GM21390 (cell line): Measurements from ENCODE around the gene AKR7A2.
"Not testable (repeated sequence)": the region's sequence is repeated elsewhere in the genome, so short reads cannot be mapped to it uniquely, and the experiment has no call there.

Source experiments
- ATAC-seq: cut with Tn5 transposase; IDR thresholded peaks from one replicate; pipeline ENCODE4 v1.9.1; 2021; ENCODE audit not compliant: unreplicated experiment

The AKR7A2 gene

DNA sequence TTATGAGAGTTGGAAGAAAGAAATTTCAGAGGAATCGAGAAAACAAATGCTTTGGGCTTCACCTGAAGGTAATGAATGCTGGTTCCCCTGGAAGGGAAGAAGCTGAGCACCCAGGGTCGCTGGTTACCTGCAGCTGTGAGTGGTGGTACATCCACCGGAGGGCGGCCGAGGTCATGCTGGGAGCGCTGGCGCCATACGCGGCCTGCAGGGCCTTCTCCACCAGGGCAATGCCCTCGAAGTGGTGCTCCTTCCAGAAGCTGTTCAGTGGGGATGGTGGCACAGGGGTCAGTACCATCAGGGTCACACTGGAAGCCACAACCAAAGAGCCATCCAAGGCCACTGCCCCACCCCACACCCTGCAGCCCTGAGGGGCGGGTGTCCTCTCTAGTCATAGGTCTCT is 43.5 kb downstream of the AKR7A2 start:
- ATAC-seq: no peak

DNA sequence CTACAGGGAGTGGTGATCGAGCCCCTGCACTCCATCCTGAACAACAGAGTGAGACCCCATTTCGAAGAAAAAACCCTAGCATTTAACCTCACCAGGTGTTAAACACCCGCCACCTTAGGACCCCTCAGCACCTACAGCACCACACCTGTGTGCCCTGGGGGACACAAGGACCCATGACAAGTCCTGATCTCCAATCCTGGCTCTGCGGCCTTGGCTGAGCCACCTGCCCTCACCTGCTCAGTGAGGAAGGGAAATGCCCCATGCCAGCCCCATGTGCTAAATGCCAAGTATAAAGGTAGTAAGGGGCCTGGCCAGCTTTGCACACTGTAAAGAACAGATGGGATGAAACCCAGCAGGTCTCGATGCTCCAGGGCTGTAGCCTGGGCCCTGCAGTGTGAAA is 49.2 kb downstream of the AKR7A2 start:
- ATAC-seq: no peak

DNA sequence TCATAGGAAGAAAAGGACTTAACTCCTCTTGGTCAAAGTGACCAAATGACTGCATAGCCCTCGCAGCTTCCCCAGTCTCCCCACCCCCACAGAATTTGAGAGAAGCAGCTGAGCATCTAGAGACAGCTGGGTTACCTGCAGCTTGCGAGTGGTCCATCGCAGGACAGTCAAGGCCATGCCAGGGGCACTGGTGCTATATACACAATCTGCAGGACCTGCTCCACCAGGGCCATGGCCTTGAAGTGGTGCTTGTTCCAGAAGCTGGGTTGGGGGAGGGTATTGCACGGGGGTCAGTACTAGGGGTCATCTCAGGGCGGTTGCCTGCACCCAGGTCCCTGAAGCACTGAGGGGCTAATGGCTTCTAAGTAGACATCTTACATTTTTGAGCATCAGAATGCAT is 49.9 kb downstream of the AKR7A2 start:
- no peak for ATAC-seq

DNA sequence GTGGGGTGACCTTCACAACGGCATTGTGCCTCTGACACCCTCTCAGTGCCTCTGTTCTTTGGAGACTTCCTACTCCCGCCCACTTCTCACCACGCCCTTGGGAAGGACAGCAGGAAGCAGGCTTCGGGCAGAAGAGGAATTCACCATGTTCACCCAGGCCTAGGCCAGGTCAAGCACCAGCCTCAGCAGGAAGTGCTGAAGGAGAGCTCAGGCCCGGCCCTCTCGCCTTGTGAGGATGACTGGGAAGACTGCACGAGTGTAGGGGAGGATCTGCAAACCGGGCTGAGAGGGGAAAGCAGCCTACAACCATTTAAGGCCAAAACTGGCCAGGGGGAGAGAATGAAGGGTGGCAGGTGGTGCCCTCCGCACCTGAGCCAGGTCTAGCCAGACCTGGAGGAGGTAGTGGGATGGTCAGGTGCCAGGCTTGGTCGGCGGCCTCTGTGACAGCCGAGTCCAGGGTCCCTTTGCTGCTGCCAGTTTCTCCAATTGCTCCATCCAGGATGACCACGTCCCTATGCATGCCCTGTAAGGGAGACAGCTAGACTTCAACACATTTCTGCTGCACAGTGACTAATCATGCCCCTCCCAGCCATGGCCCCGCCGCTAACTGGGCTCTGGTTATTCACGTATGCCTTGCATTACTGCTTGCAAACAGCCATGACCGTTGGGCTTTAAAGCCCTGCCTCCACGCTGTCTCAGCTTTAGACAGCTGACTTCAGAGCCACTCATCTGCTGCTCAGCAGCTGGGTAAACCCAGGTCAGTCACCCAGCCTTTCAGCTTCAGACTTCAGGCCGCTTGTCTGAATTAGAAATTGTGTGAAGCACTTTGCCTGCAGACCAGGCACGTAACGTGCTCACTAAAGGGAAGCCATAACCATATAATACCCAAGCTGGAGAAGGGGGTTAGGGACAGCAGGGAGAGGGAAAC is 51.5 kb downstream of the AKR7A2 start:
- ATAC-seq: no peak

DNA sequence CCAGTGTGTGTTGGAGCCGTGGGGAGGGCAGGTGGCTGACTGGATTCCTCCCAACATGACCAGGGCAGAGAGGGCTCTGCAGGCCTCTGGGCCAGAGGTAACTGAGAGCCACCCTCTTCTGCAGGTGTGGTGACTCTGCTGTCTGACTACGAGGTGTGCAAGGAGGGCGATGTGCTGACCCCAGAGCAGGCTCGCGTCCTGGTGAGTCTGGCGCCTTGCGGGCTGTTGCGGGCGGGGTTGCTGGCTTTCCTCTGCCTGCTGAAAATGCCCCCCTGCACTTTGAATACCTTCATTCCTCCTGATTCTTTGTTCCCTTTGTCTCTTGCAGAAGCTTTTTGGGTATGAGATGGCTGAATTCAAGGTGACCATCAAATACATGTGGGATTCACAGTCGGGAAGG is 53.6 kb downstream of the AKR7A2 start:
- ATAC-seq: no peak

DNA sequence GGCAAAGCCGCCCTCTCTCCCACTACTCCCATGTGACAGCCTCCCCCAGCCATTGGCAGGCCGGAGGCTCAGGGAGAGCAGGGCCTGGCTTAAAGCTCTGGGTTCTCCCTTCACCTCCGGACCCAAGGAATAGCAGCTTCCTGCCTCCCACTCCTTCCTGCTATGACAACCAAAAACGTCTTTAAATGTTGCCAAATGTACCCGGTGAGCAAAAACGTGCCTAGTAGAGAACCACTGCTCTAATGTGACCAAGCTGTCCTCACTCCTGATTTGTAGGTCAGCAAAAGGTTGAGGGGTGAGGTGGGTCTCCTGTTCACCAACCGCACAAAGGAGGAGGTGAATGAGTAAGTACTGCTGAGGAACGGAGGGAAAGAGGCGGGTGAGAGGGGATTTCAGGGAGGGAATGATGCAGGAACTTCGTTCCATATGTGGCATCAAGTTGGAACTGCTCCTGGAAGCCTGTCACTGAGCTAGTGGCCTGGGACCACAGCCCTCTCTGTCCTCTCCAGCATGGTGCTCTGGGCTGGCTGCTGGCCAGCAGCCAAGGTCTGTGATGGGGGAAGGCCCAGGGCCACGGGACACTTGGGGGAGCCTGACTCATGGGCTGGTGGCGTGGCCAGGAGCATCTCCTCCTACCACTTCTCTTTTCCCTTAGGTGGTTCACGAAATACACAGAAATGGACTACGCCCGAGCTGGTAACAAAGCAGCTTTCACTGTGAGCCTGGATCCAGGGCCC is 54.6 kb downstream of the AKR7A2 start:
- ATAC-seq: no peak

DNA sequence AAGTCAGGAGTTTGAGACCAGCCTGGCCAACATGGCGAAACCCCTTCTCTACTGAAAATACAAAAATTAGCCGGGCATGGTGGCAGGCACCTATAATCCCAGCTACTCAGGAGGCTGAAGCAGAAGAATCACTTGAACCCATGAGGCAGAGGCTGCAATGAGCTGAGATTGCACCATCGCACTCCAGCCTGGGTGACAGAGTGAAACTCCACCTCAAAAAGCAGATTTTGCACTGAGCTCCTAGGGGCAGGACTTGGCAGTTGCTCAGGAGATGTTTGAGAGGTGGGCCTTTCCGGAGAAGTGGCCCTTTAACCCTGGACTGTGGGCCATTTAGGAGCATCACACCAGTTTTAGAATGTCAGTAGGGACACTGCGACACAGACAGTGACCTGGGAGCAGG is 55.6 kb downstream of the AKR7A2 start:
- not testable (repeated sequence) for ATAC-seq

DNA sequence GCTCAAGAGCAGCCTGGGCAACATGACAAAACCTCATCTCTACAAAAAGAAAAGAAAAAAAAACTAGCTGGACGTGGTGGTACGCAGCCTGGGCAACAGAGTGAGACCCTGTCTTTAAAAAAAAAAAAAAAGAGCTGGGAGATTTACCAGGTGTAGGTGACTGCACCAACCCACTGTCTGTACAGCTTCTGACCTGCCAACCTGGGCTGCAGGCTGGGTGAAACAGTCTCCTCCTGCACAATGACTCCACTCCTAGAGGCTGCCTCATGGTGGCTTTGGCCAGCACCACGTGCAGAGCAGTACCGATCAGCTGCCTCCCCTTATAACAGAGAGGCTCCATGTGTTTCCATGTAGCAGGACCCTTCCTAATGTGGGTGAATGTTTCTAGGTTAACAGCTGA is 56.7 kb downstream of the AKR7A2 start:
- ATAC-seq: no peak

DNA sequence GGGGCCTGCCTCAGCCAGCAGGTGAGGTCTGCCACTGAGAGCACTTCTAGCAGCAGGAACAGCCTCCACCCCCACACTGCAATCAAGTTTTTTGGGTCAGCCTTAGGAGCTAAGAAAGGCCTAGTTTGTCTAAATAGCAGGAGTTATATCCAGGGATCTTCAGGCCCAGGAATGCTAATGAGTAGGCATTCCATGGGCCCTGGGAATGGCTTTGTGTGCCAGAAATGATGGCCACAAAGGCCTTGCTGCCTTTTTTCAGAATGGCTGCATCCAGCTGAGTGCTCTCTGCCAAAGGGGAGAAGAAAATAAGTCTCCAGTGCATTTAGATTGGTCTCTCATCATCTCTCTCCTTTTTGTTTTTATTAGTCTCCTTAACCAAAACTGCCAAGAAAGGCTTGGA is 57.5 kb downstream of the AKR7A2 start:
- ATAC-seq: no peak
